NCI-H2081 (cell line): ENCODE data around the gene HFM1.

ENCODE experiments used
- DNase-seq, 2 experiments: peaks; one replicate each; lab custom pipeline; 2025; lab: John Stamatoyannopoulos, UW

HFM1 gene

GRCh38 chr1:91261655-91262054, 143.0 kb downstream of the HFM1 start:
- DNase-seq = no peak

- DNase-seq = no peak
Measured at GRCh38 chr1:91245435-91245834, 159.2 kb downstream of the HFM1 start.

GRCh38 chr1:91244737-91245136, 159.9 kb downstream of the HFM1 start:
- no peak for DNase-seq

- no peak for DNase-seq
Measured at GRCh38 chr1:91243171-91243570, 161.5 kb downstream of the HFM1 start.

GRCh38 chr1:91234181-91234580, 170.5 kb downstream of the HFM1 start:
- DNase-seq = no peak

- DNase-seq = no peak
Measured at GRCh38 chr1:91226741-91227140, 177.9 kb downstream of the HFM1 start.

GRCh38 chr1:91224878-91225277, 179.8 kb downstream of the HFM1 start:
- DNase-seq = no peak

GRCh38 chr1:91221017-91221416, 183.6 kb downstream of the HFM1 start:
- no peak for DNase-seq

- DNase-seq = no peak
Measured at GRCh38 chr1:91217911-91218310, 186.7 kb downstream of the HFM1 start.
